ENCODE data around the gene FGG.

DNA sequence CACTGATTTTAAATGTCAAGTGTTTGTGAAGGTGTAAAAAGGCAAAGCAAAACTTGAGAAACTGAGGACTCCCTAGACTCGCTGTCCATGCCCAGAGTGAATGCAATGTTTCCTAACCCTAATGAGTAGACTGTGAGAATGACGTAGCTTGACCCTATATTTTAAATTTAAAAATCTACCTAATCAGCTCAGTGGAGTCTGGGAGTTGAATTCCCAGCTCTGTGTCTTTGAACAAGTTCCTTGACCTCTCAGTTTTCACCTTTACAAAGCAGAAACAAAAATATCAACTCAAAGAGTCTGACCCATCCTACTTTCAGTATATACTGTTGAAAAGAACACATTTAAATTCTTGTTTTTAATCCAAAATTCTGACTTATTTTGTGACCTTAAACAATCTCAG, 24.3 kb downstream of the FGG start:
- TF ChIP-seq POLR2A (IDR thresholded peaks at IDR 0.05) (no peak), EP300 (IDR thresholded peaks at IDR 0.05) (no peak)
- TF ChIP-seq, protein P1, sequence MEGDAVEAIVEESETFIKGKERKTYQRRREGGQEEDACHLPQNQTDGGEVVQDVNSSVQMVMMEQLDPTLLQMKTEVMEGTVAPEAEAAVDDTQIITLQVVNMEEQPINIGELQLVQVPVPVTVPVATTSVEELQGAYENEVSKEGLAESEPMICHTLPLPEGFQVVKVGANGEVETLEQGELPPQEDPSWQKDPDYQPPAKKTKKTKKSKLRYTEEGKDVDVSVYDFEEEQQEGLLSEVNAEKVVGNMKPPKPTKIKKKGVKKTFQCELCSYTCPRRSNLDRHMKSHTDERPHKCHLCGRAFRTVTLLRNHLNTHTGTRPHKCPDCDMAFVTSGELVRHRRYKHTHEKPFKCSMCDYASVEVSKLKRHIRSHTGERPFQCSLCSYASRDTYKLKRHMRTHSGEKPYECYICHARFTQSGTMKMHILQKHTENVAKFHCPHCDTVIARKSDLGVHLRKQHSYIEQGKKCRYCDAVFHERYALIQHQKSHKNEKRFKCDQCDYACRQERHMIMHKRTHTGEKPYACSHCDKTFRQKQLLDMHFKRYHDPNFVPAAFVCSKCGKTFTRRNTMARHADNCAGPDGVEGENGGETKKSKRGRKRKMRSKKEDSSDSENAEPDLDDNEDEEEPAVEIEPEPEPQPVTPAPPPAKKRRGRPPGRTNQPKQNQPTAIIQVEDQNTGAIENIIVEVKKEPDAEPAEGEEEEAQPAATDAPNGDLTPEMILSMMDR (IDR thresholded peaks at IDR 0.05): no peak
